ENCODE measurements around the gene BHMT2. TPM values are rescaled to one million over a fixed set of nuclear protein-coding genes. Genes with fewer than 3 reads are reported as not detected.

Gene BHMT2
- total RNA-seq, 2 donors from 2014 or later: 14.2 to 16.1 TPM

DNA sequence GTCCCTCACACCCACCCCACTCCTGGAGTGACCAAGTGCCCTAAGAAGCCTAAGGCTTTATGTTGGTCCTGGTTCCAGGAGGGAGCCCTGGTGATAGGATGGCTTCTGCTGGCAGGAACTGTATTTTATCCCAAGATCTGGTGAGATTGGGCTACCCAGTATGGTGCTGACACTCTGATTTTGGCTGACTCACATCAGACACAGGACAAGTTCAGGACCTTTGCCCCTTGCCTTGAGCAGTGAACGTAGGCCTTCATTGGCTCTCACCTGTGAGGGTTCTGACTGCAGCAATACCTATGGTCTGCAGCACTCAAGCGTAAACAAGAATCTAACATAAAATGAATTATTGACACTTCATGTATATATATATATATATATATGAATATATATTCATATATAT, 67.1 kb downstream of the BHMT2 start:
- H3K4me1 ChIP-seq (ENCODE audit: control insufficient read depth in 1 of 2, low read depth in 2 of 2): peaks cover 3 to 5% of the 10 kb centered on the region in 2 donors
- H3K9me3 ChIP-seq: no peaks in the 10 kb centered on the region
- TF ChIP-seq, protein P1, sequence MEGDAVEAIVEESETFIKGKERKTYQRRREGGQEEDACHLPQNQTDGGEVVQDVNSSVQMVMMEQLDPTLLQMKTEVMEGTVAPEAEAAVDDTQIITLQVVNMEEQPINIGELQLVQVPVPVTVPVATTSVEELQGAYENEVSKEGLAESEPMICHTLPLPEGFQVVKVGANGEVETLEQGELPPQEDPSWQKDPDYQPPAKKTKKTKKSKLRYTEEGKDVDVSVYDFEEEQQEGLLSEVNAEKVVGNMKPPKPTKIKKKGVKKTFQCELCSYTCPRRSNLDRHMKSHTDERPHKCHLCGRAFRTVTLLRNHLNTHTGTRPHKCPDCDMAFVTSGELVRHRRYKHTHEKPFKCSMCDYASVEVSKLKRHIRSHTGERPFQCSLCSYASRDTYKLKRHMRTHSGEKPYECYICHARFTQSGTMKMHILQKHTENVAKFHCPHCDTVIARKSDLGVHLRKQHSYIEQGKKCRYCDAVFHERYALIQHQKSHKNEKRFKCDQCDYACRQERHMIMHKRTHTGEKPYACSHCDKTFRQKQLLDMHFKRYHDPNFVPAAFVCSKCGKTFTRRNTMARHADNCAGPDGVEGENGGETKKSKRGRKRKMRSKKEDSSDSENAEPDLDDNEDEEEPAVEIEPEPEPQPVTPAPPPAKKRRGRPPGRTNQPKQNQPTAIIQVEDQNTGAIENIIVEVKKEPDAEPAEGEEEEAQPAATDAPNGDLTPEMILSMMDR (IDR thresholded peaks at IDR 0.05): no peak
- no peak overlapping the region for H3K27ac ChIP-seq
- no peaks in the 10 kb centered on the region for H3K36me3 ChIP-seq
- H3K27me3 ChIP-seq (replicated peaks; ENCODE audit: insufficient read depth): no peaks in the 10 kb centered on the region
- ATAC-seq (ENCODE audit: insufficient number of reproducible peaks, low FRiP score, low read depth): no peak
- no peak overlapping the region for H3K4me3 ChIP-seq
- DNase-seq (ENCODE audit: low spot score): no peak

Other genes starting within 250 kb of the BHMT2 start
- 10 to 100 TPM; 26.1 to 36.0 TPM for gene ARSB, start 84.5 kb upstream of the BHMT2 start, total RNA-seq
- under 1 TPM; 0.85 to 0.95 TPM for gene DMGDH, start 93 bp upstream of the BHMT2 start, total RNA-seq
- gene BHMT, start 42.0 kb downstream of the BHMT2 start, total RNA-seq: 1 to 10 TPM in 1 of 2 donors, under 1 TPM in 1; 0.41 to 2.0 TPM
- 10 to 100 TPM; 15.4 to 22.8 TPM for gene JMY, start 166.4 kb downstream of the BHMT2 start, total RNA-seq